Stomach (tissue), 9 donors: Measurements from ENCODE around the gene CDK17. TPM values are rescaled to one million over a fixed set of nuclear protein-coding genes. Genes with fewer than 3 reads are reported as not detected.

Experiments used
- DNase-seq, 2 donors: peaks; one replicate each; pipeline versions ENCODE4 v3.0.0 to v3.0.0-alpha.2; 2013 to 2019
- H3K27ac ChIP-seq, 5 donors: fragments of 200-600 bp in 4 of 5; sonication (generic) in 4 of 5; one replicate each; pipeline ENCODE4 v1.5.1; 2013 to 2019; ENCODE audit warnings: mild to moderate bottlenecking in 1 of 5, moderate library complexity in 1 of 5
- H3K27me3 ChIP-seq, 3 donors: fragments of 200-600 bp; sonication (generic); one replicate each; pipeline ENCODE4 v1.5.1; 2017 to 2019; ENCODE audit warnings: mixed run types in 1 of 3
- H3K36me3 ChIP-seq, 4 donors: fragments of 200-600 bp; sonication (generic); 1 replicate in 3 of 4; 2 replicates in 1 of 4; pipeline ENCODE4 v1.5.1; 2016 to 2019
- H3K4me1 ChIP-seq, 4 donors: fragments of 200-600 bp; sonication (generic); one replicate each; pipeline ENCODE4 v1.5.1; 2016 to 2019
- H3K4me3 ChIP-seq, 4 donors: fragments of 200-600 bp; sonication (generic) in 3 of 4; one replicate each; pipeline ENCODE4 v1.5.1; 2016 to 2019; ENCODE audit warnings: mild to moderate bottlenecking in 1 of 4
- H3K9me3 ChIP-seq, 4 donors: fragments of 200-600 bp; sonication (generic); one replicate each; pipeline ENCODE4 v1.5.1; 2016 to 2019
- CTCF ChIP-seq, 7 experiments: fragments of 450-650 bp in 4 of 7; fragments of 200-600 bp in 3 of 7; sonication (generic) in 3 of 7; IDR thresholded peaks; one replicate each; pipeline ENCODE4 v1.5.1; 2016 to 2019; ENCODE audit warnings: antibody characterized with exemption in 7 of 7, control low read depth in 2 of 7, mild to moderate bottlenecking in 1 of 7
- EP300 ChIP-seq: sonication (generic); formaldehyde crosslinking; IDR thresholded peaks from one replicate; pipeline ENCODE4 v1.6.1; 2017; ENCODE audit warnings: antibody characterized with exemption
- POLR2A ChIP-seq, 4 donors: fragments of 450-650 bp; IDR thresholded peaks; one replicate each; pipeline ENCODE4 v1.6.1; 2016; ENCODE audit warnings: antibody characterized with exemption in 4 of 4, control low read depth in 2 of 4, mild to moderate bottlenecking in 1 of 4, moderate library complexity in 1 of 4
- POLR2AphosphoS5 ChIP-seq, 3 donors: sonication (generic); formaldehyde crosslinking; IDR thresholded peaks; one replicate each; pipeline ENCODE4 v1.6.1; 2016; ENCODE audit warnings: antibody characterized with exemption in 3 of 3
- WGBS, 5 donors: extraction: QIAGEN DNeasy Blood & Tissue Kit in 3 of 5; methylation state at CpG; one replicate each; pipeline versions ENCODE4 v1.1.5 to v1.1.7; 2013 to 2018; 5-methylcytosine and 5-hydroxymethylcytosine counted together
- intact Hi-C: fragments of 100-400 bp; cut with DNase I; formaldehyde crosslinking; loops from one replicate; pipeline ENCODE4 v1.15.1; 2023; ENCODE audit warnings: low total_unique reads
- polyA plus RNA-seq, 3 donors: library from polyadenylated mRNA; stranded (reverse); fragments of 200-250 nt; gene quantifications; one replicate each; pipeline ENCODE4 v1.2.3, GENCODE V29; 2013
- total RNA-seq, 5 donors: library from RNA; depleted of rRNA; stranded (reverse); fragments of >200 nt; gene quantifications; one replicate each; pipeline versions ENCODE4 v1.1.0 to v1.2.3, GENCODE V29; 2014 to 2016
- donor health status: healthy with polysubstance abuse.
- donor health status: Bipolar disorder and iron deficiency.
- donor health status: healthy.

Gene CDK17
- total and polyA plus RNA-seq, 8 donors = 5.4 to 137 (median 40.5) TPM

- Histone ChIP-seq H3K4me3 (no peak overlapping the region), H3K9me3 (no peaks in the 10 kb centered on the region), H3K27me3 (no peaks in the 10 kb centered on the region), H3K4me1 (no peaks in the 10 kb centered on the region), H3K27ac (no peak overlapping the region), H3K36me3 (peaks cover 0 to 68% (median 61%) of the 10 kb centered on the region in 4 donors)
- no peak for DNase-seq
- intact Hi-C loops = no loop called here
- TF ChIP-seq POLR2A (IDR thresholded peaks at IDR 0.05) = no peak
- TF ChIP-seq CTCF (IDR thresholded peaks at IDR 0.05) = no peak
These were observed 125.9 kb downstream of the CDK17 start for GRCh38 chr12:96274331-96274730.

- intact Hi-C loops = no loop called here
- H3K27me3 ChIP-seq = no peaks in the 10 kb centered on the region
These were observed 128.6 kb downstream of the CDK17 start for GRCh38 chr12:96271469-96272199.

GRCh38 chr12:96266238-96266637, 134.0 kb downstream of the CDK17 start:
- H3K27ac ChIP-seq = no peak overlapping the region
- H3K4me1 ChIP-seq = peaks cover 0 to 34% (median 15%) of the 10 kb centered on the region in 4 donors
- WGBS, 5 donors = 82 to 91% (median 86%) methylated on average over 2 of the region's 2 CpGs
- intact Hi-C loops = no loop called here
- H3K4me3 ChIP-seq = no peak overlapping the region
- DNase-seq = no peak
- H3K36me3 ChIP-seq = peaks cover 0 to 67% (median 42%) of the 10 kb centered on the region in 4 donors
- no peaks in the 10 kb centered on the region for H3K9me3 ChIP-seq
- H3K27me3 ChIP-seq = no peaks in the 10 kb centered on the region
- TF ChIP-seq EP300 = no peak

More at GRCh38 chr12:96271469-96272199, 128.6 kb downstream of the CDK17 start:
- Histone ChIP-seq H3K36me3 (peaks cover 0 to 64% (median 53%) of the 10 kb centered on the region in 4 donors), H3K4me1 (peaks cover 0 to 4% (median 0%) of the 10 kb centered on the region in 4 donors), H3K4me3 (no peak overlapping the region), H3K9me3 (no peaks in the 10 kb centered on the region), H3K27ac (no peak overlapping the region)
- TF ChIP-seq POLR2A (IDR thresholded peaks at IDR 0.05) (no peak), POLR2AphosphoS5 (IDR thresholded peaks at IDR 0.05) (no peak), CTCF (IDR thresholded peaks at IDR 0.05) (no peak), EP300 (no peak)
- no peak for DNase-seq
- WGBS, 5 donors = 76 to 86% (median 85%) methylated on average over 8 of the region's 8 CpGs

GRCh38 chr12:96265836-96266235, 134.4 kb downstream of the CDK17 start:
- intact Hi-C loops = no loop called here
- Histone ChIP-seq H3K36me3 (peaks cover 0 to 67% (median 41%) of the 10 kb centered on the region in 4 donors), H3K4me1 (peaks cover 0 to 34% (median 15%) of the 10 kb centered on the region in 4 donors), H3K9me3 (no peaks in the 10 kb centered on the region), H3K4me3 (no peak overlapping the region), H3K27ac (no peak overlapping the region), H3K27me3 (no peaks in the 10 kb centered on the region)
- TF ChIP-seq POLR2AphosphoS5 (IDR thresholded peaks at IDR 0.05) = no peak
- TF ChIP-seq EP300 = no peak
- TF ChIP-seq POLR2A (IDR thresholded peaks at IDR 0.05) = no peak
- no peak for TF ChIP-seq CTCF (IDR thresholded peaks at IDR 0.05)
- 83 to 92% (median 89%) methylated on average over 1 of the region's 1 CpG for WGBS, 5 donors
- no peak for DNase-seq

- intact Hi-C loops = no loop called here
These were observed 134.8 kb downstream of the CDK17 start for GRCh38 chr12:96265400-96265799.

More at GRCh38 chr12:96265400-96265799, 134.8 kb downstream of the CDK17 start:
- H3K4me1 ChIP-seq = peaks cover 0 to 34% (median 15%) of the 10 kb centered on the region in 4 donors
- TF ChIP-seq POLR2A (IDR thresholded peaks at IDR 0.05) (no peak), CTCF (IDR thresholded peaks at IDR 0.05) (no peak), POLR2AphosphoS5 (IDR thresholded peaks at IDR 0.05) (no peak), EP300 (no peak)
- no peaks in the 10 kb centered on the region for H3K27me3 ChIP-seq
- WGBS, 5 donors = 95 to 99% (median 97%) methylated on average over 2 of the region's 2 CpGs
- H3K4me3 ChIP-seq = no peak overlapping the region
- peaks cover 0 to 67% (median 41%) of the 10 kb centered on the region in 4 donors for H3K36me3 ChIP-seq
- H3K27ac ChIP-seq = no peak overlapping the region
- no peak for DNase-seq
- no peaks in the 10 kb centered on the region for H3K9me3 ChIP-seq
